Umbilical cord (tissue), 2 donors: ENCODE results near the gene UBE3A. TPM values are rescaled to one million over a fixed set of nuclear protein-coding genes. Genes with fewer than 3 reads are reported as not detected.
"Not testable (repeated sequence)": the region's sequence is repeated elsewhere in the genome, so short reads cannot be mapped to it uniquely, and the experiment has no call there.

Experiments
- DNase-seq: peaks from one replicate; pipeline ENCODE4 v3.0.0-alpha.2; 2015; ENCODE audit warnings: low spot score
- total RNA-seq: library from RNA; depleted of rRNA; stranded (reverse); fragments of >200 nt; gene quantifications from one replicate; pipeline ENCODE4 v1.2.3, GENCODE V29; 2014; ENCODE audit warnings: low replicate concordance; ENCODE audit not compliant: insufficient read depth

UBE3A gene
- total RNA-seq, 1 donor from 2014 or later = 108 TPM

GRCh38 chr15:25439369-25439836 is 579 bp upstream of the UBE3A start:
- DNase-seq = no peak

- DNase-seq = peak; percentile 50
Measured at GRCh38 chr15:25437777-25438600, 835 bp downstream of the UBE3A start.

GRCh38 chr15:25436707-25437106 is 2.1 kb downstream of the UBE3A start:
- no peak for DNase-seq

GRCh38 chr15:25435474-25436243 is 3.2 kb downstream of the UBE3A start:
- no peak for DNase-seq

GRCh38 chr15:25433118-25433865 is 5.5 kb downstream of the UBE3A start:
- no peak for DNase-seq

GRCh38 chr15:25431836-25432561 is 6.8 kb downstream of the UBE3A start:
- DNase-seq = no peak

GRCh38 chr15:25427861-25428260 is 11.0 kb downstream of the UBE3A start:
- no peak for DNase-seq

GRCh38 chr15:25426896-25427610 is 11.8 kb downstream of the UBE3A start:
- DNase-seq = no peak

GRCh38 chr15:25424073-25424472 is 14.8 kb downstream of the UBE3A start:
- no peak for DNase-seq

GRCh38 chr15:25422021-25422420 is 16.8 kb downstream of the UBE3A start:
- no peak for DNase-seq

- no peak for DNase-seq
Measured at GRCh38 chr15:25418202-25418601, 20.6 kb downstream of the UBE3A start.

- no peak for DNase-seq
Measured at GRCh38 chr15:25417604-25418003, 21.2 kb downstream of the UBE3A start.

- DNase-seq = no peak
Measured at GRCh38 chr15:25416693-25417092, 22.1 kb downstream of the UBE3A start.

GRCh38 chr15:25415707-25416106 is 23.1 kb downstream of the UBE3A start:
- no peak for DNase-seq

- DNase-seq = no peak
Measured at GRCh38 chr15:25415217-25415616, 23.6 kb downstream of the UBE3A start.

- no peak for DNase-seq
Measured at GRCh38 chr15:25410649-25411048, 28.2 kb downstream of the UBE3A start.

- DNase-seq = not testable (repeated sequence)
Measured at GRCh38 chr15:25409731-25410130, 29.1 kb downstream of the UBE3A start.

GRCh38 chr15:25408929-25409328 is 29.9 kb downstream of the UBE3A start:
- no peak for DNase-seq

- no peak for DNase-seq
Measured at GRCh38 chr15:25408428-25408827, 30.4 kb downstream of the UBE3A start.

GRCh38 chr15:25407950-25408349 is 30.9 kb downstream of the UBE3A start:
- no peak for DNase-seq

- no peak for DNase-seq
Measured at GRCh38 chr15:25406846-25407245, 32.0 kb downstream of the UBE3A start.
